ENCODE measurements around the gene HYDIN. TPM values are rescaled to one million over a fixed set of nuclear protein-coding genes. Genes with fewer than 3 reads are reported as not detected.
A peak's percentile ranks its signal among the peaks of the same experiment; 100 is the strongest.

HYDIN gene
- total and polyA plus RNA-seq, 9 of the 15 experiments (the other 6 are each of a cell fraction or from before 2014, with no cell fraction given) = 0.08 to 0.43 (median 0.14) TPM; not detected in 1

DNA sequence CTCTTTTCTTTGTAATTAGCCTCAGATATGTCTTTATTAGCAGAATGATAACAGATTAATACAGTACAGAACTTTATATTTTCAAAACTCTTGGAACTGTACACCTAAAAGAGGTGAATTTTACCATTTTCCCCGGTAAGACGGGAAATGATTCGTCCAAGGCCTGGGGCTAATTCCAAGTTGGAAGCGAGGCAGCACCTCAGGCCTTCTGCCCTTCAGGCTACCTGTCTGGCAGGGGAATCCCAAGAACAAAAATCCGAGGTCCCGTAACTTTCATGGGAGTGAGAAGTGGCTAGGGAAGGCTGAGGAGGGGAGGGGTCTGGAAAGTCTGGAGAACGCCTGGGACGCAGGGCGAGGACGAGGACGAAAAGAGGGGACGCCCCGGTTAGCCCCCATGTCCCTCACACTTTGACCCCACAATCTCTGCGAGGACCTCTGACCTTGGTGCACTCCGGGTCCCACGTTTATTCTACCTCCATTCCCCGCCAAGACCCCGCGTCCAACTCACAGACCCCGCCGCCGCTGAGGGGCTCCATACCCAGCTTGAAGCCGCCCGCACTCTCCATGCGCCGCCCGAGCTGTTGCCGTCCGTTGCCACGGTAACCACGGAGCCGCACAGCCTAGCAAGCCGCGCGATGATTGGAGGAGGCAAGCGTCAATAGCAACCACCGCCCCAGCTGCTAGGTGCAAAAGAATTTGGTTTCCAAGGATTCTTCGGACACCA, at the start of gene HYDIN (continued):
- TF ChIP-seq, protein P1, sequence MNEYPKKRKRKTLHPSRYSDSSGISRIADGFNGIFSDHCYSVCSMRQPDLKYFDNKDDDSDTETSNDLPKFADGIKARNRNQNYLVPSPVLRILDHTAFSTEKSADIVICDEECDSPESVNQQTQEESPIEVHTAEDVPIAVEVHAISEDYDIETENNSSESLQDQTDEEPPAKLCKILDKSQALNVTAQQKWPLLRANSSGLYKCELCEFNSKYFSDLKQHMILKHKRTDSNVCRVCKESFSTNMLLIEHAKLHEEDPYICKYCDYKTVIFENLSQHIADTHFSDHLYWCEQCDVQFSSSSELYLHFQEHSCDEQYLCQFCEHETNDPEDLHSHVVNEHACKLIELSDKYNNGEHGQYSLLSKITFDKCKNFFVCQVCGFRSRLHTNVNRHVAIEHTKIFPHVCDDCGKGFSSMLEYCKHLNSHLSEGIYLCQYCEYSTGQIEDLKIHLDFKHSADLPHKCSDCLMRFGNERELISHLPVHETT (CRISPR knock-in tag; conservative IDR thresholded peaks at IDR 0.05 in 1 of 2, IDR thresholded peaks at IDR 0.05 in 1 of 2) = no peak
- TF ChIP-seq SAFB (IDR thresholded peaks at IDR 0.05; ENCODE audit: borderline replicate concordance, low read depth, low read length) = no peak
- TF ChIP-seq RBM39 (optimal IDR thresholded peaks at IDR 0.05; ENCODE audit: low read depth, low read length) = no peak

DNA sequence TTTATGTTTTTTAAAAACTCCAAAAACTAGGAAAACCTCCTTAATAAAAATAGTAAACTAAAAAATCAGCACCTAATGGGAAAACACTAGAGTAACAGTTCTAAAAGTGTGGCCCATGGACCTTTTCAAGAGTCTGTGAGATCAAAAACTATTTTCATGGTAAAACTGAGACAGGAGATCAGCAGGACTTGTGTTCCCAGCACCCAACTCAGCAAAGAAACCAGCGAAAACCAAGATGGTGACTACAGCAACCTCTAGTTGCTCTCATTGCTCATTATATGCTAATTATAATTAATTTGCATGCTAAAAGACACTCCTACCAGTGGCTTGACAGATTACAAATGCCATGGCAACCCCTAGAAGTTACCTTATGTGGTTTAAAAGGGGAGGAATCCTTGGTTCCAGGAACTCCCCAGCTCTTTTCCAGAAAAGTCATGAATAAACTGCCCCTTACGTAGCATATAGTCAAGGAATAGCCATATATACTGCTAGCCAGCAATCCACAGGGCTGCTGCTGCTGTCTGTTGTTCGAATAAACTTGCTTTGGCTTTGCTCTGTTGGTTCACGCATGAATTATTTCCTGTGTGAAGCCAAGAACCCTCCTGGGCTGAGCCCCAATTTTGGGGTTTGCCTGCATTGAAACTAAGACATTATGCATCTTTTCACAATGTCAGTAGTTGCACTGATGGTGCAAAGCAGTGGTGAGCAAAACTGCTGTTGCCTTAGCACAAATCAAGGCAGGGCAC, 46.2 kb upstream of the HYDIN start:
- Histone ChIP-seq H3K79me2 (ENCODE audit: control insufficient read depth, insufficient read depth, low read length) (no peaks in the 10 kb centered on the region), H3K4me2 (ENCODE audit: insufficient read depth, low read length) (peak overlapping the region; percentile 67), H3K9me3 (replicated peaks; ENCODE audit: control insufficient read depth, insufficient read depth, low read depth, low read length) (no peaks in the 10 kb centered on the region), H2AFZ (ENCODE audit: low read depth, low read length) (peak overlapping the region; percentile 80), H3K27ac (ENCODE audit: extremely low read depth, low read depth, low read length) (peak overlapping the region; percentile 69; the same call in 1 of the 3 replicates), H3K27me3 (ENCODE audit: control insufficient read depth in 2 of 2, insufficient read depth in 2 of 2, low read length in 2 of 2) (no peaks in the 10 kb centered on the region), H3K9me1 (ENCODE audit: control insufficient read depth, insufficient read depth, low read length) (no peaks in the 10 kb centered on the region), H3K4me1 (replicated peaks in 1 of 2; ENCODE audit: control insufficient read depth in 2 of 2, insufficient read depth in 2 of 2, low read length in 2 of 2) (peaks cover 0 to 3% of the 10 kb centered on the region in 2 experiments; a peak in 2 of 5 replicates), H3K9ac (ENCODE audit: insufficient read depth in 1 of 2, low read depth in 2 of 2, low read length in 2 of 2) (peak overlapping the region in 1 of 2 experiments; percentile 38; a peak in 1 of 4 replicates), H3K4me3 (peak overlapping the region; percentile 2; the same call in 1 of the 2 replicates), H4K20me1 (replicated peaks; ENCODE audit: control insufficient read depth, insufficient read depth, low read length) (no peaks in the 10 kb centered on the region), H3K36me3 (ENCODE audit: control insufficient read depth, insufficient read depth, low read length) (no peaks in the 10 kb centered on the region)
- DNase-seq (ENCODE audit: extremely low read depth in 1 of 4, low spot score in 3 of 4) (peak in 2 of 4 experiments; percentile 33 to 52), ATAC-seq (peak; percentile 94), FAIRE-seq (peak; percentile 56)
- intact Hi-C loops (cut with micrococcal nuclease) = no loop called here
- in situ Hi-C loops (cut with MboI) = no loop called here
- no TSS peak for BruUV-seq (replicated peaks)
- POLR2A ChIA-PET = interaction anchor here (0.6 to 0.8 kb wide), 2 partner anchors 15 to 1558 kb away, joined by 3 read pairs; no protein-coding TSS in a partner anchor
- 0% methylated on average over 4 of the region's 4 CpGs for WGBS (ENCODE audit: insufficient coverage, low coverage, missing lambda C conversion rate)
- CTCF ChIA-PET (ENCODE audit: low intra/inter-chr PET ratio) = no interaction called here
- TF ChIP-seq CBX1 (IDR thresholded peaks at IDR 0.05; ENCODE audit: low read depth) (no peak), RHOXF2B (CRISPR knock-in tag; conservative IDR thresholded peaks at IDR 0.05) (no peak), FOXA1 (IDR thresholded peaks at IDR 0.05; ENCODE audit: borderline replicate concordance) (no peak), SRSF7 (optimal IDR thresholded peaks at IDR 0.05; ENCODE audit: low read depth, low read length) (no peak), IRF2 (CRISPR knock-in tag; IDR thresholded peaks at IDR 0.05) (no peak), ATF1 (CRISPR knock-in tag; IDR thresholded peaks at IDR 0.05) (no peak), ATF1 (tag; IDR thresholded peaks at IDR 0.05) (peak; percentile 50), MXI1 (IDR thresholded peaks at IDR 0.05; ENCODE audit: low read depth, low read length) (0 out of 2 replicates have a peak, but pooled peaks have one; percentile 61), ZNF175 (CRISPR knock-in tag; IDR thresholded peaks at IDR 0.05; ENCODE audit: low read depth) (no peak)
- TF ChIP-seq, protein P2, sequence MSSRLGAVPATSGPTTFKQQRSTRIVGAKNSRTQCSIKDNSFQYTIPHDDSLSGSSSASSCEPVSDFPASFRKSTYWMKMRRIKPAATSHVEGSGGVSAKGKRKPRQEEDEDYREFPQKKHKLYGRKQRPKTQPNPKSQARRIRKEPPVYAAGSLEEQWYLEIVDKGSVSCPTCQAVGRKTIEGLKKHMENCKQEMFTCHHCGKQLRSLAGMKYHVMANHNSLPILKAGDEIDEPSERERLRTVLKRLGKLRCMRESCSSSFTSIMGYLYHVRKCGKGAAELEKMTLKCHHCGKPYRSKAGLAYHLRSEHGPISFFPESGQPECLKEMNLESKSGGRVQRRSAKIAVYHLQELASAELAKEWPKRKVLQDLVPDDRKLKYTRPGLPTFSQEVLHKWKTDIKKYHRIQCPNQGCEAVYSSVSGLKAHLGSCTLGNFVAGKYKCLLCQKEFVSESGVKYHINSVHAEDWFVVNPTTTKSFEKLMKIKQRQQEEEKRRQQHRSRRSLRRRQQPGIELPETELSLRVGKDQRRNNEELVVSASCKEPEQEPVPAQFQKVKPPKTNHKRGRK (tag; IDR thresholded peaks at IDR 0.05) = peak; percentile 65; the same call in 1 of the 2 replicates
- TF ChIP-seq, protein P3, sequence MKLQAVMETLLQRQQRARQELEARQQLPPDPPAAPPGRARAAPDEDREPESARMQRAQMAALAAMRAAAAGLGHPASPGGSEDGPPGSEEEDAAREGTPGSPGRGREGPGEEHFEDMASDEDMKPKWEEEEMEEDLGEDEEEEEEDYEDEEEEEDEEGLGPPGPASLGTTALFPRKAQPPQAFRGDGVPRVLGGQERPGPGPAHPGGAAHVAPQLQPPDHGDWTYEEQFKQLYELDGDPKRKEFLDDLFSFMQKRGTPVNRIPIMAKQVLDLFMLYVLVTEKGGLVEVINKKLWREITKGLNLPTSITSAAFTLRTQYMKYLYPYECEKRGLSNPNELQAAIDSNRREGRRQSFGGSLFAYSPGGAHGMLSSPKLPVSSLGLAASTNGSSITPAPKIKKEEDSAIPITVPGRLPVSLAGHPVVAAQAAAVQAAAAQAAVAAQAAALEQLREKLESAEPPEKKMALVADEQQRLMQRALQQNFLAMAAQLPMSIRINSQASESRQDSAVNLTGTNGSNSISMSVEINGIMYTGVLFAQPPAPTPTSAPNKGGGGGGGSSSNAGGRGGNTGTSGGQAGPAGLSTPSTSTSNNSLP (IDR thresholded peaks at IDR 0.05; ENCODE audit: borderline replicate concordance, low read depth, low read length) = peak; percentile 57; the same call in 1 of the 2 replicates
